Nucleus accumbens (tissue), 56 donors: Measurements from ENCODE around the gene AP1B1.
"Not testable (repeated sequence)": the region's sequence is repeated elsewhere in the genome, so short reads cannot be mapped to it uniquely, and the experiment has no call there.

Experiments used
- DNase-seq, 56 donors: peaks; one replicate each; lab custom pipeline; 2025; lab: John Stamatoyannopoulos, UW

The AP1B1 gene

GRCh38 chr22:29352778-29353177, 35.6 kb downstream of the AP1B1 start:
- peak in 19 of 56 donors; percentile 14 to 72 (median 41) for DNase-seq

DNA sequence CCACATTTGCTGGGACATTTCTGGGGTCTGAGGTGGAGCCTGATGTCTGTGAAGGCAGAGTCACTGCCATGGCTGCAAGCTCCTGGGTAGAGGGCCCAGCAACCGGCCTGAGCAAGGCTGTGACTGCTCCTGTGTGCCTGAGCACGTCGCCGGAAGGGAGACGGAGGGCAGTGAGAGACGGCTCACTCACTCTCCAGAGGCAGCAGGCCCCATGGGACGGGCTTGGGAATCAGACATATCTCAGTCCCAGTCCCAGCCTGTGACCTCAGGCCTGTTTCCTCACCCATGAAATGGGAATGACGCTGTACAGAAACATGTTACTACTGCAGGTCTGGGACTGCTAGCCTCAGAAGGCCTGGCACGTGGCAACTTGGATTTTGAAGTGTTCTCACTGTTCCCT, 36.5 kb downstream of the AP1B1 start:
- DNase-seq, result no peak

DNA sequence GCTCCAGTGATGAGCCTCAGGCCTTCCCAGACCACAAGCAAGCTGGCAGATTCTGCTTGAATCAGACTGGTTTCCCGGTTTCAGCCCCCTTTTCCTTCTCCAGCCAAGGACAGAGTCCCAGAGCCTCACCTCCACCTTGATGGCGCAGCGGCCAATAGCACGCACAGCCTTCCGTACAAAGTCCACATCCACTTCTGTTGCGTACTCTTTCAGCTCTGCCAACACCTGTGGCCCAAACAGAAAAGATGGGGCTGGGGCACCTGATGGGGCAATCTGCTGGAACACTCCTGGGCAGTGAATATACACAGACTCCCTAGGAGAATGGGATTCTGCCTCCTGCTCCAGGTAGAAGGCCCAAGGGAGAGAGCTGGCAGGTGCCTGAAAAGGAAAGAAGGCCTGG, 37.3 kb downstream of the AP1B1 start:
- DNase-seq, result no peak

DNA sequence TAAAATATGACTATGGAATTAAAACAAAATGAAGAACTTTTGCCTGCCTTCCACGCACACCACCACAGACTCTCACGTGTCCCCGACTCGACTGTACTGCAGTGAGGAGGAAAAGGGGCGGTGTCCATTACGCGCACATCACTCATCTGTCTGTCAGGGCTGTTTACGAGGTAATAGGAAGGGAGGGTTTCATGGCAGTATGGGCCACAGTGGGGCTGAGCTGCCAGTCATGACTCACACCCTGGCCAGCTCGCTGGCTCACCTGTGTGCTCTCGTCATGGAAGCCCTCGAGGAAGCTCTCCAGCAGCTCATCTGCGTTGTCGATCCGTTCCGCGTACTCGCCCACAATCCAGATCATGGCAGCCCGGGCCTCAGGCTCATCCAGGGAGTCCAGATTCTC, 39.4 kb downstream of the AP1B1 start:
- no peak for DNase-seq

DNA sequence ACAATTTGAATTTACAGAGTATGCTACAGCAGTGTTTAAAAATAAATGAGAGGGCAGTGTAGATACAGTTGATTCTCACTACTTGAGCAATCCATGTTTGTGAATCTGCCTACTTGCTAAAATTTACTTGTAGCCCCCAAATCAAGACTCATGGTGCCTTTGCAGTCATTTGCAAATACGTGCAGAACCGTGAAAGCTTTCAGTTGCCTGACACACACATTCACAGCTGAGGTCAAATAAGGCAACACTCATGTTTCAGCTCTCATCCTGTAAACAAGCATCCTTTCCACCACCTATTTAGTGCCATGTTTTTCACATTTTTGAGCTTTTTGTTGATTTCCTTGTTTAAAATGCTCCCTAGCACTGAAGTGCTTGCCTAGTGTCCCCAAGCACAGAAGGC, 40.3 kb downstream of the AP1B1 start:
- DNase-seq, result no peak

DNA sequence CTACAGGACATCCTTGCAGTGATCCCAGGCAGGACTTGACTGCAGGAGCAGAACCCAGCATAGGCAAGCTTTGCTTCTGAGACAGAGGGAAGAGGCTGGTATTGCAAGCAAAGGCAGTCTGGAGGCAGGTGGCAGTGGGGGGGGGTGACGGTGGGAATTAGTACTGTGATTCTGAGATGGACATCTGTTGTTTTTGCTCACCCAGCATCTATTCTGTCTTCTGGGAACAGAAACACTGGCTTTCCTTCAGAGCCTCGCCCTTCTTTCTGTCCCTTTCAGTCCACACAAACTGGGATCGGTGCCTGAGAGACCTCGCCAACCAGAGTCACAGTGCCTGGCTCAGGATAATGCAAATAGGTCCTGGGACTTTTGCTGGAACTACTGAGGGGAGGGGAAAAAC, 41.7 kb downstream of the AP1B1 start:
- DNase-seq, result peak in 44 of 56 donors; percentile 24 to 79 (median 49)

DNA sequence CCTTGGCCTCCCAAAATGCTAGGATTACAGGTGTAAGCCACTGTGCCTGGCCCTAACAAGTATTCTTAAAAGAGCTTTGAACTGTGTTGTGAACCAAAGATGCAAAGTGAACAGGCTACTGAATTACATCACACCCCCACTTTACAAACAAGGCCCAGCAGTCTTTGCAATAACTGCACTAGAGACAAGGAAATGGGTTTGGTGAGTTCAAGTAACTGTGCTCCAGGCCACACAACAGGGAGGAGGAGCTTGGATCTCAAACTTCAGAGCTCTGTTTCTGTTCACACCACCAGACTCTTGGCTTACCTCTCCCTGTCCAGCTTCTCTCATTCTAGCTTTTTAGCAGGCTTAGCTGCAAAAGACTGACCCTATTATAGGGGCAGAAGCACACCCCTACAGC, 42.4 kb downstream of the AP1B1 start:
- peak in 7 of 56 donors; percentile 22 to 51 (median 32) for DNase-seq

- not testable (repeated sequence) for DNase-seq
Measured at GRCh38 chr22:29344889-29345288, 43.5 kb downstream of the AP1B1 start.

- peak in 29 of 56 donors; percentile 9 to 74 (median 30) for DNase-seq
Measured at GRCh38 chr22:29344137-29344536, 44.2 kb downstream of the AP1B1 start.

GRCh38 chr22:29343313-29343805, 45.0 kb downstream of the AP1B1 start:
- DNase-seq, result peak in 29 of 56 donors; percentile 14 to 74 (median 36)

GRCh38 chr22:29342577-29343312, 45.6 kb downstream of the AP1B1 start:
- DNase-seq, result no peak

GRCh38 chr22:29342177-29342576, 46.2 kb downstream of the AP1B1 start:
- no peak for DNase-seq

- no peak for DNase-seq
Measured at GRCh38 chr22:29341849-29342127, 46.6 kb downstream of the AP1B1 start.

DNA sequence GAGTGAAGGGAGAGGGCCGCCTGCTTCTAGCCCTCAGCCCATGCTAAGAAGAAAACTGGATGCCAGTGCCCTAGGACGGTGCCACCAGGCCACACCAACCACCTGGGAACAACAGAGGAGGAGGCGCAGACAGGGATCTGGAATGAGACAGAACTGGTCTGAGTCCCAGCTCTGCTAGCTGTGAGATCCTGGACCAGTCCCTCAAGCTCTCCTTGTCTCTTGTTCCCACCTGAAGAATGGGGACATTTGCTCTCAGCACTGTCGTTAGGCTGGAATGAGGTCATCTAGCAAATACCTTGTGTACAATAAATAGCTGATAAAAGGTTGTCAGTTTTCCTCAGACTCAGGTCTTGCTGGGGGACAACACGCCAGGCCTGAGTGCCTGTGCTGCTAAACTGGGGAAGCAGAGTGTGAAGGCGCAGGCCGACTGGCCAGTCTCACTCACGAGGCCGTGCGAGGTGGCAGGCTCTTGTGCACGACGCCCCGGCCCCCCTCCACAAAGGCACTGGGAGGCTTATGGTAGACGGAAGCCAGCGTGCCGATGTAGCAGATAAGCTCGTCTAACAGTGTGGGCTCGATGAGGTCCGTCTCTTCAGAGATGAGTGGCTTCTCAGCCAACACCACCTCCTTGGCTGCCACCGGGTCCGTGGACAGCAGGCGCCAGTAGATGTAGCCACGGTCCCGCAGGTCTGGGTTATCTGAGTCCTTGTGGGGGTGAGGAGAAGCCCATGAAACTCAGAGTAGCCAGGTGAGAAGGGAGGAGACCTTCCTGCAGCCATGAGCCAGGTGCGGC, 47.1 kb downstream of the AP1B1 start:
- DNase-seq, result no peak

- DNase-seq, result no peak
Measured at GRCh38 chr22:29340566-29340965, 47.8 kb downstream of the AP1B1 start.

DNA sequence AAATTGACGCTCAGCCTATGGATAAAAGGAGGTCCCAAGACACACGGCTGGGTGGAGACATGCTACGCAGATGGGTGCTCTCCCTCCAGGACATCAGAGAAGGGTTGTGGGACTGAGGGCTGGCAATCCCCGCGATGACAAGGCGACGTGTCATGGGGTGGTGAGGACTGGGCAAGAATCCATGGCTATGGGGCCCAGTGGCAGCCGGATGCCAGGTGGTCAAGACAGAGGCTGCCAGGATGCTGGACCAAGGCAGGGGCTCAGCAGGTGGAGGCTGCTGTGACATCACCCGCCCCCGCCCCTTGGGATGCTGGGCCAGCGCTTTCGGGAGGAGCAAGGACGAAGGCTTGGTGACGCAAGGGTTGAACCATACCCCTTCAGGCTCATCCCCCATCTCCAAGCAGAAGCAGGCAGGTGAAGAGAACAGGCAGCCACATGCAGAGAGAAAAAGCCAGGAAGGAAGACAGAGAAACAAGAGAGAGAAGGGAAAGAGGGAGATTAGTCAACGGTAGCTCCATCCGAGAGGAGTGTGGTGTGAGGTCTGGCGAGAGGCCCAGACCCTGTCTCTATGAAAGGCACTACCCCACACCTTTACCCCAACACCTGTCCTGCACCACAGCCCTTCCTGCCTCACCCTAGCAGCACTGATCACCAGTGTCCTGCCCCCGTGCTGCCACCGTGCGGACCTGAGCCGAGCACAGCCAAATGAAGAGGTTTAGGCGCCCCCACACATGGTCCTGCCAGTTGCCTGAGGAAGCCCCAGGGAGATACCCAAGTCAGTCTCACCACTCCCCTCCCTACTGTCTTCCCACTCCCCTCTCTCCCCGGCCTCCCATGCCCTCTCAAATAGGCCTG, 48.8 kb downstream of the AP1B1 start:
- no peak for DNase-seq

- peak in 3 of 56 donors; percentile 21 to 61 (median 41) for DNase-seq
Measured at GRCh38 chr22:29338398-29338797, 50.0 kb downstream of the AP1B1 start.

GRCh38 chr22:29337631-29338284, 50.6 kb downstream of the AP1B1 start:
- DNase-seq, result no peak

GRCh38 chr22:29336751-29337490, 51.4 kb downstream of the AP1B1 start:
- no peak for DNase-seq

- no peak for DNase-seq
Measured at GRCh38 chr22:29335656-29336055, 52.7 kb downstream of the AP1B1 start.
